ENCODE measurements around the gene EFHD1. TPM values are rescaled to one million over a fixed set of nuclear protein-coding genes. Genes with fewer than 3 reads are reported as not detected.

EFHD1 gene
- total and polyA plus RNA-seq, 2 experiments from 2014 or later: 3.4 to 6.4 TPM

GRCh38 chr2:232632904-232633412 lies 446 bp upstream of the EFHD1 start:
- peak overlapping the region; percentile 60 for H3K4me3 Mint-ChIP-seq
- H4K20me1 ChIP-seq (replicated peaks; ENCODE audit: insufficient read depth): 0 out of 2 replicates have a peak, but pooled peaks cover 3% of the 10 kb centered on the region
- no peak overlapping the region for H3K27ac Mint-ChIP-seq
- H3K9me2 ChIP-seq (ENCODE audit: insufficient read depth): no peaks in the 10 kb centered on the region
- peak; percentile 37 for DNase-seq (ENCODE audit: low spot score)
- peak; percentile 19 for ATAC-seq
- no peak overlapping the region for H3K27ac ChIP-seq (ENCODE audit: low read depth)
- peaks cover 44% of the 10 kb centered on the region for H3K27me3 Mint-ChIP-seq (ENCODE audit: insufficient read depth, low read depth, poor library complexity)
- peak overlapping the region; percentile 83 for H3K4me3 ChIP-seq
- peaks cover 5% of the 10 kb centered on the region; the same call in 1 of the 2 replicates for H3K4me1 ChIP-seq (ENCODE audit: insufficient read depth)
- H3K27me3 ChIP-seq (ENCODE audit: insufficient read depth): peaks cover 64% of the 10 kb centered on the region
- peaks cover 9% of the 10 kb centered on the region; the same call in 2 of the 3 replicates for H3K4me1 Mint-ChIP-seq
- H3K79me2 ChIP-seq (replicated peaks; ENCODE audit: insufficient read depth): no peaks in the 10 kb centered on the region
- no peaks in the 10 kb centered on the region; the same call in 2 of the 3 replicates for H3K9me3 Mint-ChIP-seq
- H3K36me3 ChIP-seq (ENCODE audit: insufficient read depth): no peaks in the 10 kb centered on the region
- H3F3A ChIP-seq (replicated peaks; ENCODE audit: low read depth): peaks cover 9% of the 10 kb centered on the region; the same call in 1 of the 2 replicates
- TF ChIP-seq CTCF (conservative IDR thresholded peaks at IDR 0.05; ENCODE audit: low read depth in 2 of 2) (peak; percentile 14 to 32; a peak in 3 of 4 replicates), ZNF462 (CRISPR knock-in tag; IDR thresholded peaks at IDR 0.05) (no peak), EZH2 (IDR thresholded peaks at IDR 0.05; ENCODE audit: low read depth, unreplicated experiment) (peak; percentile 52)
- peak overlapping the region; percentile 96 for H2AFZ ChIP-seq
- peak overlapping the region; percentile 93 for H3K4me2 ChIP-seq
- H3K36me3 Mint-ChIP-seq (ENCODE audit: low read depth): no peaks in the 10 kb centered on the region

All from GM23338 (cell line).